Measurements from ENCODE around the gene KLHL6. TPM values are rescaled to one million over a fixed set of nuclear protein-coding genes. Genes with fewer than 3 reads are reported as not detected.

KLHL6 gene
- total and polyA plus RNA-seq, 4 donors: 0.18 to 6.8 (median 2.9) TPM

DNA sequence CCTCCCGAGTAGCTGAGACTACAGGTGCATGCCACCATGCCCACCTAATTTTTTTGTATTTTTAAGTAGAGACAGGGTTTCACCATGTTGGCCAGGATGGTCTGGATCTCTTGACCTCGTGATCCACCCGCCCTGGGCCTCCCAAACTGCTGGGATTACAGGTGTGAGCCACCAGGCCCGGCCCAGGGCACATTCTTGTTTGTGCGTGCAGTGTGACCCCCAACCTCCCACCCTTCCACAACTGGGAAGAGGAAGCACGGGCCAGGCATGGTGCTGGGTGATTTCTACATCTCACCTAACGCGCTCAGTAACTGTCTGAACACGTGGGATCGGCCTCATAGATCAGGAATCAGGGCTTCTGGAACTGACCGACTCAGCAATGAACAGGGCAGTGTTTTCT, 48.0 kb downstream of the KLHL6 start:
- Histone ChIP-seq H3K27ac (ENCODE audit: low read depth in 1 of 2, low read length in 2 of 2) (no peak overlapping the region), H3K9me3 (ENCODE audit: control insufficient read depth, low read length) (peaks cover 7% of the 10 kb centered on the region), H3K36me3 (ENCODE audit: control insufficient read depth in 1 of 2, insufficient read depth in 2 of 2, low read length in 1 of 2) (no peaks in the 10 kb centered on the region), H3K4me1 (ENCODE audit: control insufficient read depth in 1 of 2, insufficient read depth in 2 of 2, low read length in 2 of 2) (no peaks in the 10 kb centered on the region), H3K27me3 (ENCODE audit: control insufficient read depth in 1 of 2, insufficient read depth in 2 of 2, low read length in 1 of 2) (no peaks in the 10 kb centered on the region), H3K4me3 (ENCODE audit: low read length in 2 of 2) (no peak overlapping the region)
- DNase-seq: no peak
- intact Hi-C loops (cut with DNase I): no loop called here
- no peak for ATAC-seq (ENCODE audit: low FRiP score)
- WGBS, 2 donors: 91% methylated on average over 11 of the region's 11 CpGs

DNA sequence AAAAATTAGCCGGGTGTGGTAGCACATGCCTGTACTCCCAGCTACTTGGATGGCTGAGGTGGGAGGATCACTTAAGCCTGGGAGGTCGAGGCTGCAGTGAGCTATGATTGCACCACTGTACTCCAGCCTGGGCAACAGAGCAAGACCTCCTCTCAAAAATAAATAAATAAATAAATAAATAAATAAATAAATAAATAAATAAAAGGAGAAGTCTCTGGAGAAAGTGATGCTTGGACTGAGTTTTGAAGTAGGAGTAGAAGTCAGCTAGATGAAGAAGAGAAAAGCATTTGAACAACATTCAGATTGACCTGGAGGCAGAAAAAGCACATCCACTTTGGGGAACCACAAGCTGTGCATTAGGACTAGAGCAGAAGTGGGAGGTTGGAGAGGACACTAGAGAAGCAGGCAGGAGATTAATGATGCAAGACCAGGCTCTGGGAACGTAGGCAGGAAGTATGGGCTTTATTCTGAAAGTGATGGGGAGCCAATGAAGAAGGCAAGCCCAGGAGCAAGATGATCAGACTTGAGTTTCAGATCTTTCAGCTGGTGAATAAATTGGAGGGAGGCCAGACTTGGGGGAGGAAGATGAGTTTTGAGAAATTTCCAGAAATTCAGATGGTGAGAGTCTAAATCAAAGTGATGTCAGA, 48.7 kb downstream of the KLHL6 start:
- Histone ChIP-seq H3K27ac (ENCODE audit: low read depth in 1 of 2, low read length in 2 of 2) (no peak overlapping the region), H3K9me3 (ENCODE audit: control insufficient read depth, low read length) (peaks cover 7% of the 10 kb centered on the region), H3K4me3 (ENCODE audit: low read length in 2 of 2) (no peak overlapping the region), H3K4me1 (ENCODE audit: control insufficient read depth in 1 of 2, insufficient read depth in 2 of 2, low read length in 2 of 2) (no peaks in the 10 kb centered on the region), H3K36me3 (ENCODE audit: control insufficient read depth in 1 of 2, insufficient read depth in 2 of 2, low read length in 1 of 2) (no peaks in the 10 kb centered on the region), H3K27me3 (ENCODE audit: control insufficient read depth in 1 of 2, insufficient read depth in 2 of 2, low read length in 1 of 2) (no peaks in the 10 kb centered on the region)
- DNase-seq (no peak), ATAC-seq (ENCODE audit: low FRiP score) (no peak)
- 71% methylated on average over 3 of the region's 3 CpGs for WGBS, 2 donors
- intact Hi-C loops (cut with DNase I): no loop called here

DNA sequence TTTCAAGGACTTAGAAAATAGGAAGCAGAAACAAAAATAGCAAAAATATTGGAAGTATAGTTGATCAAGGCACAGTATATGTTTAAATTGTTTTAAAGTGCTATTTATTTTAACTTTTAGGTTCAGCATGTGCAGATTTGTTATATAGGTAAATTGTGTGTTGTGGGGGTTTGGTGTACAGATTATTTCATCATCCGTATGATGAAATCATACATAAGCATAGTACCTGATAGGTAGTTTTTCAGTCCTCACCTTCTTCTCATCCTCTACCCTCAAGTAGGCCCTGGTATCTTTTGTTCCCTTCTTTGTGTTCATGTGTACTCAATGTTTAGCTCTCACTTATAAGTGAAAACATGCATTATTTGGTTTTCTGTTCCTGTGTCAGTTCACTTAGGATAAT, 50.9 kb downstream of the KLHL6 start:
- Histone ChIP-seq H3K4me1 (ENCODE audit: control insufficient read depth in 1 of 2, insufficient read depth in 2 of 2, low read length in 2 of 2) (no peaks in the 10 kb centered on the region), H3K27ac (ENCODE audit: low read depth in 1 of 2, low read length in 2 of 2) (no peak overlapping the region), H3K27me3 (ENCODE audit: control insufficient read depth in 1 of 2, insufficient read depth in 2 of 2, low read length in 1 of 2) (no peaks in the 10 kb centered on the region), H3K4me3 (ENCODE audit: low read length in 2 of 2) (no peak overlapping the region), H3K9me3 (ENCODE audit: control insufficient read depth, low read length) (peaks cover 7% of the 10 kb centered on the region), H3K36me3 (ENCODE audit: control insufficient read depth in 1 of 2, insufficient read depth in 2 of 2, low read length in 1 of 2) (no peaks in the 10 kb centered on the region)
- 94 to 96% methylated on average over 1 of the region's 1 CpG for WGBS, 2 donors
- DNase-seq (no peak), ATAC-seq (ENCODE audit: low FRiP score) (no peak)
- intact Hi-C loops (cut with DNase I): no loop called here

DNA sequence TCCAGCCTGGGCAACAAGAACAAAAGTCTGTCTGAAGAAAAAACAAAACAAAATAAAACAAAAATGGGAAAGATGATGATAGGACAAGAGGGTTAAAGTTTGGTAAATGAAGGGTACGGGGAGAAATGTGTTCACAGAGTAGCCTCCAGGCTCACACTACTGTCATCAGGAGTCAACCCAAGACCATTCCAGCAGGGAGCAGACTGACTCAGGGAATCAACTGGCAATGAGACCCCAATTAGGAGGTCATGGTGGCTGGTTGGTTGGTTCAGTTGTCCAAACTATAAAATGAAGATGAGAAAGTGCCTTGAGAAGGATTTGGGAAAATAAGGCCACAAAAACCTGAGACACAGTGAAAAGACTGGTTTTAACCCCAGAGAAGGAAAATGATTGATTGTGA, 51.8 kb downstream of the KLHL6 start:
- no peak for ATAC-seq (ENCODE audit: low FRiP score)
- intact Hi-C loops (cut with DNase I): no loop called here

DNA sequence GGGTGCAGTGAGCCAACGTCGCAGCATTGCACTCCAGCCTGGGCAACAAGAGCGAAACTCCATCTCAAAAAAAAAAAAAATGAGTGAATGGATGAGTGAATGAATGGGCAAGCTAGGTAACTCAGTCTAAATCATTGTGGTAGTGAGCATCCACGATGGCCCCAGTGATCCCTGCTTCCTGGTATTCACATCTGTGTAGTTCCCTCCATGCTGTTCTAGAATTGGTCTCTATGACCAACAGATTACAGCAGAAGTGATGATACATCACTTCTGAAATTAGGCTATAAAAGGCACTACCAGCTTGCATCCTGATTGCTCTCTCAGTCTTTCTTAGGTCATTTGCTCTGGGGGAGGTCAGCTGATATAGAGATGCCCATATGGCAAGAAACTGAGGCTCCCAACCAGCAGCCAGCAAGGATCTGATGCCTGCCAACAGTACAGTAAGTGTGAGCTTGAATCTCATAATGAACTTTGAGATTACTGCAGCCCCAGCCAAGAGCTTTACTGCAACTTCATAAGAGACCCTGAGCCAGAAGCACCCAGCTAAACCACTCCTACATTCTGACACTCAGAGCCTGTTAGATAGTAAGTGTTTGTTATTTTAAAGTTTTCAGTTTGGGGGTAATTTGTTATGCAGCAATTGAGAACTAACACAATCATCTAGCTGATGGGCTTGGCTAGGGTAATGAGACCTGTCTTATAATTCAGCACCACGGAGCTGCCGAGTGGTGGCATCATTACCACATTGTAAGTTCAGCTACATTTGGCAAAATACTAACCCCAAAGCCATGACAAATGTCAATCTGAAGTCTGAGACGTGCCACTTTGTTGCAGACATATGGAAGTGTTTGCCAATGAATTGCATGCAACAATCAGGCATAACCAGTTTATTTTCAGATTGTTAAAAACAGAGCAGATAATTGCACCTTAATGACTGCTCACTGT, 53.0 kb downstream of the KLHL6 start:
- no peaks in the 10 kb centered on the region for H3K36me3 ChIP-seq (ENCODE audit: control insufficient read depth in 1 of 2, insufficient read depth in 2 of 2, low read length in 1 of 2)
- intact Hi-C loops (cut with DNase I): no loop called here
- H3K27ac ChIP-seq (ENCODE audit: low read depth in 1 of 2, low read length in 2 of 2): no peak overlapping the region
- ATAC-seq (ENCODE audit: low FRiP score): no peak
- peaks cover 7% of the 10 kb centered on the region for H3K9me3 ChIP-seq (ENCODE audit: control insufficient read depth, low read length)
- H3K4me3 ChIP-seq (ENCODE audit: low read length in 2 of 2): no peak overlapping the region
- H3K4me1 ChIP-seq (ENCODE audit: control insufficient read depth in 1 of 2, insufficient read depth in 2 of 2, low read length in 2 of 2): no peaks in the 10 kb centered on the region
- DNase-seq: no peak
- no peaks in the 10 kb centered on the region for H3K27me3 ChIP-seq (ENCODE audit: control insufficient read depth in 1 of 2, insufficient read depth in 2 of 2, low read length in 1 of 2)
- WGBS, 2 donors: 66 to 67% methylated on average over 7 of the region's 7 CpGs

More for the DNA sequence above, 51.8 kb downstream of the KLHL6 start:
- Histone ChIP-seq H3K9me3 (ENCODE audit: control insufficient read depth, low read length) (peaks cover 7% of the 10 kb centered on the region), H3K36me3 (ENCODE audit: control insufficient read depth in 1 of 2, insufficient read depth in 2 of 2, low read length in 1 of 2) (no peaks in the 10 kb centered on the region), H3K4me1 (ENCODE audit: control insufficient read depth in 1 of 2, insufficient read depth in 2 of 2, low read length in 2 of 2) (no peaks in the 10 kb centered on the region), H3K27me3 (ENCODE audit: control insufficient read depth in 1 of 2, insufficient read depth in 2 of 2, low read length in 1 of 2) (no peaks in the 10 kb centered on the region), H3K27ac (ENCODE audit: low read depth in 1 of 2, low read length in 2 of 2) (no peak overlapping the region), H3K4me3 (ENCODE audit: low read length in 2 of 2) (no peak overlapping the region)
- WGBS, 2 donors: 58 to 67% methylated on average over 1 of the region's 1 CpG
- no peak for DNase-seq

DNA sequence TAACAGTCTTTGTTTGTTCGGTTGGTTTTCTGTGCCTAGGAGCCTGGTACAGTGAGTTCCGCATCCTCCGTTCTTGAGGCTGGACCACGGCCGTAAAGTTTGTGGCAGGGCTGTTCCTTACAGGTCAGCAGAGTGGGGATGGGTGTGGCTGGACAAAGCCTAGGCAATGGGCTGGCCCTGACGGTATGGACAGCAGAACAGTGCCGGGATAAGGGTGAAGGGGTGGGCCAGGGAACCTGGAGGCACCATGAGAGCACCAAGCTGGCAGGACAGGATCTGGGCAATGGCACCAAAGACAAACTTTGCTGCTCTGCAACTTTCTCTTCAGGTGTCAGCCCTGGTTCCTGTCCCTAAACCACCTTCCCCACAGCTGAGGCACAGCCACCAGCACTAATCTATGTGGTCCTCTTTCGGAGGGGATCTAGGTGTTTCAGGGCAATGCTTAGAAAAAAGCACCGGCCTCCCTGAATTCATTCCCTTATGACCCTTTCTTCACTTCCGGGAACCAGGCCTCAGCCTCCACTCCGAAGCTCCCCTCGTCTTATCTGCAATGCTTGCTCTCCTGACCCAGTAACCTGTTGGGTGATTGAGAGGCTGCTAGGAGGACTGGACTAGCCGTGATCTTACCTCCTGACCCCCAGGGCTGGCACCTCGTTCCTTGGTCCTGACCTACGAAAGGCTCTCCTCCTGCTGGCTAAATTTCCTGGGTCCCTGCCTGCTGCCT, 54.4 kb downstream of the KLHL6 start:
- Histone ChIP-seq H3K4me1 (ENCODE audit: control insufficient read depth in 1 of 2, insufficient read depth in 2 of 2, low read length in 2 of 2) (no peaks in the 10 kb centered on the region), H3K9me3 (ENCODE audit: control insufficient read depth, low read length) (peaks cover 3% of the 10 kb centered on the region), H3K36me3 (ENCODE audit: control insufficient read depth in 1 of 2, insufficient read depth in 2 of 2, low read length in 1 of 2) (no peaks in the 10 kb centered on the region), H3K27me3 (ENCODE audit: control insufficient read depth in 1 of 2, insufficient read depth in 2 of 2, low read length in 1 of 2) (no peaks in the 10 kb centered on the region), H3K4me3 (ENCODE audit: low read length in 2 of 2) (no peak overlapping the region), H3K27ac (ENCODE audit: low read depth in 1 of 2, low read length in 2 of 2) (no peak overlapping the region)
- intact Hi-C loops (cut with DNase I): no loop called here
- ATAC-seq (ENCODE audit: low FRiP score): no peak
- DNase-seq: no peak
- 88 to 89% methylated on average over 15 of the region's 15 CpGs for WGBS, 2 donors

DNA sequence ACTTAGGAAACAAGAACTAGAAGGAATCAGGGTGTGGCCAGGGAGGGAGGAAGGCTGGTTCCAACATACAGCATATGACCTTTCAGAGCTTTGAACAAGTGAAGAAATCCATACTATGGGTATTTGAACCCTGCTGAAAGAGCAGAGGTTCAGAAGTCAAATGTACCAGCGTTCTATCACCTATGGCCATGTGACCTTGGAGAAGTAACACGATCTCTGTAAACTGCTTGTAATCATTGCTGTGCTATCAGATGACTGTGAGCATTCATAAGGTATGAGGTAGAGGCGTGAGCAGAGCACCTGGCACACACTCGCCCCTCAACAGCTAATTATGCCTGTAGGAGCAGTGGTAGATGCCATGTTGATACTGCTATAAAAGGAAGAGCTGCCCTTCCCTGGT, 55.2 kb downstream of the KLHL6 start:
- no peak for ATAC-seq (ENCODE audit: low FRiP score)
- H3K4me1 ChIP-seq (ENCODE audit: control insufficient read depth in 1 of 2, insufficient read depth in 2 of 2, low read length in 2 of 2): no peaks in the 10 kb centered on the region
- WGBS, 2 donors: 81 to 86% methylated on average over 4 of the region's 4 CpGs
- no peaks in the 10 kb centered on the region for H3K27me3 ChIP-seq (ENCODE audit: control insufficient read depth in 1 of 2, insufficient read depth in 2 of 2, low read length in 1 of 2)
- H3K4me3 ChIP-seq (ENCODE audit: low read length in 2 of 2): no peak overlapping the region
- intact Hi-C loops (cut with DNase I): no loop called here
- H3K9me3 ChIP-seq (ENCODE audit: control insufficient read depth, low read length): peaks cover 3% of the 10 kb centered on the region
- no peaks in the 10 kb centered on the region for H3K36me3 ChIP-seq (ENCODE audit: control insufficient read depth in 1 of 2, insufficient read depth in 2 of 2, low read length in 1 of 2)
- H3K27ac ChIP-seq (ENCODE audit: low read depth in 1 of 2, low read length in 2 of 2): no peak overlapping the region
- DNase-seq: no peak

DNA sequence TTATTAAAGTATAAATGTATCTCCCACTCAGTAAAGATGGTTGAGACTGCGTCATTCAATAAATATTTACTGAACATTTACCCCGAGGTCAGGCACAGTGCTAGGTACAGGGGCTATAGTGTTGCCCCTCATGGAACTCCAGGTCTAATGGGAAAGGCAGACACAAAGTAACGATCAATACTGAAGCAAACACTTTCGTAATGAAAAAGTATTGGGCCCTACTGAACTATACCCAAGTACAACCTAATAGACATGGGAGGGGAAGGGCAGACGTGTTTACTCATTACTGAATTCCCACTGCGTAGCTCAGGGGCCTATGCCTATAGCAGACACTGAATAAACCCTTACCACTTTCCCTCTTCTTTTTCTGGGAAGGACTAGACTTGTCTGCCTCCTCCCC, 56.9 kb downstream of the KLHL6 start:
- intact Hi-C loops (cut with DNase I): no loop called here
- no peak for DNase-seq
- H3K4me1 ChIP-seq (ENCODE audit: control insufficient read depth in 1 of 2, insufficient read depth in 2 of 2, low read length in 2 of 2): no peaks in the 10 kb centered on the region
- H3K27me3 ChIP-seq (ENCODE audit: control insufficient read depth in 1 of 2, insufficient read depth in 2 of 2, low read length in 1 of 2): no peaks in the 10 kb centered on the region
- WGBS, 2 donors: 85 to 88% methylated on average over 6 of the region's 6 CpGs
- H3K27ac ChIP-seq (ENCODE audit: low read depth in 1 of 2, low read length in 2 of 2): no peak overlapping the region
- no peak overlapping the region for H3K4me3 ChIP-seq (ENCODE audit: low read length in 2 of 2)
- ATAC-seq (ENCODE audit: low FRiP score): no peak
- H3K36me3 ChIP-seq (ENCODE audit: control insufficient read depth in 1 of 2, insufficient read depth in 2 of 2, low read length in 1 of 2): no peaks in the 10 kb centered on the region
- no peaks in the 10 kb centered on the region for H3K9me3 ChIP-seq (ENCODE audit: control insufficient read depth, low read length)

All from aorta (tissue), 5 donors.